Measurements from ENCODE around the gene MCTP1.
"Not testable (repeated sequence)": the region's sequence is repeated elsewhere in the genome, so short reads cannot be mapped to it uniquely, and the experiment has no call there.

MCTP1 gene

GRCh38 chr5:94830520-94830919 is 454.4 kb downstream of the MCTP1 start:
- H3K36me3 ChIP-seq = no peaks in the 10 kb centered on the region
- H3K4me1 ChIP-seq = no peaks in the 10 kb centered on the region
- no peaks in the 10 kb centered on the region for H3K27me3 ChIP-seq
- DNase-seq = peak; percentile 10
- no peaks in the 10 kb centered on the region for H3K9me3 ChIP-seq
- no peak overlapping the region for H3K4me3 ChIP-seq (ENCODE audit: low read depth, low read length)
- peak; percentile 65 for TF ChIP-seq CTCF (IDR thresholded peaks at IDR 0.05; ENCODE audit: low read depth, low read length)

DNA sequence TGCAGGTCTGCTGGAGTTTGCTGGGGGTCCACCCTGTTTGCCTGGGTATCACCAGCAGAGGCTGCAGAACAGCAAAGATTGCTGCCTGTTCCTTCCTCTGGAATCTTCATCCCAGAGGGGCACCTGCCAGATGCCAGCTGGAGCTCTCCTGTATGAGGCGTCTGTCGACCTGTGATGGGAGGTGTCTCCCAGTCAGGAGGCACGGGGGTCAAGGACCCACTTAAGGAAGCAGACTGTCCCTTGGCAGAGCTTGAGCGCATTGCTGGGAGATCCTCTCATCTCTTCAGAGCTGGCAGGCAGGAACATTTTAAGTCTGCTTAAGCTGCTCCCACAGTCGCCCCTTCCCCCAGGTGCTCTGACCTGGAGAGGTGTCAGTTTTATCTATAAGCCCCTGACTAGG is 456.7 kb downstream of the MCTP1 start:
- not testable (repeated sequence) for DNase-seq; H3K9me3 ChIP-seq; H3K4me1 ChIP-seq; H3K36me3 ChIP-seq; H3K27me3 ChIP-seq; H3K4me3 ChIP-seq (ENCODE audit: low read depth, low read length)

GRCh38 chr5:94820488-94820887 is 464.4 kb downstream of the MCTP1 start:
- no peak for DNase-seq
- Histone ChIP-seq H3K9me3 (no peaks in the 10 kb centered on the region), H3K4me1 (no peaks in the 10 kb centered on the region; the same call in 1 of the 2 replicates), H3K36me3 (no peaks in the 10 kb centered on the region), H3K4me3 (ENCODE audit: low read depth, low read length) (no peak overlapping the region), H3K27me3 (no peaks in the 10 kb centered on the region)
- TF ChIP-seq CTCF (IDR thresholded peaks at IDR 0.05; ENCODE audit: low read depth, low read length) = no peak

GRCh38 chr5:94818904-94819303 is 466.0 kb downstream of the MCTP1 start:
- Histone ChIP-seq H3K4me1 (no peaks in the 10 kb centered on the region; the same call in 1 of the 2 replicates), H3K36me3 (no peaks in the 10 kb centered on the region), H3K4me3 (ENCODE audit: low read depth, low read length) (no peak overlapping the region), H3K27me3 (no peaks in the 10 kb centered on the region), H3K9me3 (no peaks in the 10 kb centered on the region)
- TF ChIP-seq CTCF (IDR thresholded peaks at IDR 0.05; ENCODE audit: low read depth, low read length) = no peak
- DNase-seq = no peak

- H3K4me3 ChIP-seq (ENCODE audit: low read depth, low read length) = no peak overlapping the region
- no peaks in the 10 kb centered on the region for H3K36me3 ChIP-seq
- H3K27me3 ChIP-seq = no peaks in the 10 kb centered on the region
- DNase-seq = no peak
- H3K4me1 ChIP-seq = no peaks in the 10 kb centered on the region; the same call in 1 of the 2 replicates
- no peak for TF ChIP-seq CTCF (IDR thresholded peaks at IDR 0.05; ENCODE audit: low read depth, low read length)
- no peaks in the 10 kb centered on the region for H3K9me3 ChIP-seq
Measured at GRCh38 chr5:94815313-94816039, 469.4 kb downstream of the MCTP1 start.

GRCh38 chr5:94812232-94812631 is 472.7 kb downstream of the MCTP1 start:
- no peak overlapping the region for H3K4me3 ChIP-seq (ENCODE audit: low read depth, low read length)
- H3K36me3 ChIP-seq = no peaks in the 10 kb centered on the region
- DNase-seq = no peak
- no peaks in the 10 kb centered on the region; the same call in 1 of the 2 replicates for H3K4me1 ChIP-seq
- H3K9me3 ChIP-seq = no peaks in the 10 kb centered on the region
- no peak for TF ChIP-seq CTCF (IDR thresholded peaks at IDR 0.05; ENCODE audit: low read depth, low read length)
- no peaks in the 10 kb centered on the region for H3K27me3 ChIP-seq

All from BE2C (cell line).